Loucy (cell line): ENCODE data around the gene KAT6B.

Experiments used
- EZH2phosphoT487 ChIP-seq: fragments of 200-600 bp; IDR thresholded peaks from 2 replicates; pipeline ENCODE4 v1.6.1; 2018; ENCODE audit warnings: antibody characterized with exemption, mild to moderate bottlenecking, moderate library complexity, borderline replicate concordance
- TF ChIP-seq, protein P1 (sequence below): fragments of 200-600 bp; sonication (generic); conservative IDR thresholded peaks from 2 replicates; pipeline ENCODE4 v1.5.1; 2014; ENCODE audit warnings: mild to moderate bottlenecking, antibody characterized with exemption, low read length

- TF ChIP-seq, protein P1, sequence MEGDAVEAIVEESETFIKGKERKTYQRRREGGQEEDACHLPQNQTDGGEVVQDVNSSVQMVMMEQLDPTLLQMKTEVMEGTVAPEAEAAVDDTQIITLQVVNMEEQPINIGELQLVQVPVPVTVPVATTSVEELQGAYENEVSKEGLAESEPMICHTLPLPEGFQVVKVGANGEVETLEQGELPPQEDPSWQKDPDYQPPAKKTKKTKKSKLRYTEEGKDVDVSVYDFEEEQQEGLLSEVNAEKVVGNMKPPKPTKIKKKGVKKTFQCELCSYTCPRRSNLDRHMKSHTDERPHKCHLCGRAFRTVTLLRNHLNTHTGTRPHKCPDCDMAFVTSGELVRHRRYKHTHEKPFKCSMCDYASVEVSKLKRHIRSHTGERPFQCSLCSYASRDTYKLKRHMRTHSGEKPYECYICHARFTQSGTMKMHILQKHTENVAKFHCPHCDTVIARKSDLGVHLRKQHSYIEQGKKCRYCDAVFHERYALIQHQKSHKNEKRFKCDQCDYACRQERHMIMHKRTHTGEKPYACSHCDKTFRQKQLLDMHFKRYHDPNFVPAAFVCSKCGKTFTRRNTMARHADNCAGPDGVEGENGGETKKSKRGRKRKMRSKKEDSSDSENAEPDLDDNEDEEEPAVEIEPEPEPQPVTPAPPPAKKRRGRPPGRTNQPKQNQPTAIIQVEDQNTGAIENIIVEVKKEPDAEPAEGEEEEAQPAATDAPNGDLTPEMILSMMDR, result no peak
- no peak for TF ChIP-seq EZH2phosphoT487
Measured at GRCh38 chr10:75058161-75058560, 231.8 kb downstream of the KAT6B start.
